HG03039 (cell line): ENCODE measurements around the gene RHOF.
A peak's percentile ranks its signal among the peaks of the same experiment; 100 is the strongest.

Experiments
- ATAC-seq: cut with Tn5 transposase; IDR thresholded peaks from one replicate; pipeline ENCODE4 v1.9.1; 2021; ENCODE audit warnings: mild to moderate bottlenecking, moderate library complexity; ENCODE audit not compliant: unreplicated experiment

The RHOF gene

DNA sequence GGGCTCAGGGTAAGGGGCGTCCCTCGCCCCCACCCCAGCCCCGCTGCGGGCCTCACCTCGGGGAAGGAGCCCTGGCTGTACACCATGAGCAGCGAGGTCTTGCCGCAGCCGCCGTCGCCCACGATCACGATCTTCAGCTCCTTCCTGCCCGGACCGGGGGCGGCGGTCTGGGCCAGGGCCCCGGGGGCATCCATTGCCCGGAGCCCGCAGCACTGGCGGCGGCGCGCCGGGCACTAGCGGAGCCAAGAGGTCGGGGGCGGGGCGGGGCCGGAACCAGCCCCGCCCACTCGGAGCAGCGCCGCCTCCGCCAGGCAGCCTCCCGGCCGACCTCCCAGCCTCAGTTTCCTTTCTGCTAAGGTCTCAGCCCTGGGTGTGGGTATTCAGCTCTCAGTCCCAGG lies at the start of gene RHOF:
RHOF (minus strand) TSS at position 249 of the 398 bp plus-strand sequence; CDS start at position 194, 55 bp downstream.
- ATAC-seq = peak; percentile 26

DNA sequence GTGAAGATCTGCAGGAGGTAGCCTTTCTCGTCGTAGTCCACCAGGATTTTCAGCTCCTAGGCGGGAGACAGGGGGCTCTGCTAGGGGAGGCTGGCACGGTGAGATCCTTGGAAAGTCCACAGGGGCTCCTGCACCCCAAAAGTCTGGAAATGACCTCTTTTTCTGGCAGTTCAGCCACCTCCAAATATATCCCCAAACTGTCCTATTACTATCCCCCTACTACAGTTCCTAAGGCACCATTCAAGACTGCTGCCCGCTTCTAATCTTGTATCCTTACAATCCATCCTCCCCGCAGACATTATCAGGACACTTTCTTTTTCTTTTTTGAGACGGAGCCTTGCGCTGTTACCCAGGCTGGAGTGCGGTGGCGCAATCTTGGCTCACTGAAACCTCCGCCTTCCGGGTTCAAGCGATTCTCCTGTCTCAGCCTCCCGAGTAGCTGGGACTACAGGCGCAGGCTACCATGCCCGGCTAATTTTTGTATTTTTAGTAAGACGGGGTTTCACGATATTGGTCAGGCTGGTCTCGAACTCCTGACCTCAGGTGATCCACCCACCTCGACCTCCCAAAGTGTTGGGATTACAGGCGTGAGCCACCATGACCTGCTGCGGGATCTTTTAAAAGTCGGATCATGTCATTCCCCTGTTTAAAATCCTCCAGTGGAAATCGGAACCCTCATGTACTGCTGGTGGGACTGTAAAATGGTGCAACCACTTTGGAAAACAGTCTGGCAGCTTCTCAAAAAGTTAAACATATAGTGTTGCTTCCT lies 46.7 kb upstream of the RHOF start:
- no peak for ATAC-seq

GRCh38 chr12:121839106-121839992 lies 45.9 kb upstream of the RHOF start:
- ATAC-seq = peak; percentile 91

DNA sequence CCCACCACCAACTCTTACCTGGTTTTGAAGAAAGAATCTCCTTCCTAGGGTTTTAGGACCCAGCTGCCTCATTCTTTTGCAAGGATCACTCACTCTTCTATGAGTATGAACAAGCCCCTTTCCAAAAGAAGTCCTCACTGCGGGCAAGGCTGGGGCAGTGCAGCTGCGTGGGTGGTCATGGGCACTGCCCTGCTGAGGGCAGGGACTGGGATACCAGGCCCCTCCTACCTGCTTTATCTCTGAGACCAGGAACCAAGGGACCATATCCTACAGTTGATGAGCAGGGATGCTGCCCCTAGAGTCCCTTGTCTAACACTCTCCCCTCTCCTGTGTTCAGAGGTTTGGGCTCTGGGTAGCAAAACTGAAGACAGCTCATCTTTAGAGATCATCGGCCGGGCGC lies 44.6 kb upstream of the RHOF start:
- no peak for ATAC-seq

GRCh38 chr12:121837680-121838079 lies 44.2 kb upstream of the RHOF start:
- ATAC-seq = no peak

- ATAC-seq = no peak
Measured at GRCh38 chr12:121831571-121832245, 38.2 kb upstream of the RHOF start.

GRCh38 chr12:121830588-121831265 lies 37.2 kb upstream of the RHOF start:
- no peak for ATAC-seq

- no peak for ATAC-seq
Measured at GRCh38 chr12:121830134-121830533, 36.6 kb upstream of the RHOF start.

DNA sequence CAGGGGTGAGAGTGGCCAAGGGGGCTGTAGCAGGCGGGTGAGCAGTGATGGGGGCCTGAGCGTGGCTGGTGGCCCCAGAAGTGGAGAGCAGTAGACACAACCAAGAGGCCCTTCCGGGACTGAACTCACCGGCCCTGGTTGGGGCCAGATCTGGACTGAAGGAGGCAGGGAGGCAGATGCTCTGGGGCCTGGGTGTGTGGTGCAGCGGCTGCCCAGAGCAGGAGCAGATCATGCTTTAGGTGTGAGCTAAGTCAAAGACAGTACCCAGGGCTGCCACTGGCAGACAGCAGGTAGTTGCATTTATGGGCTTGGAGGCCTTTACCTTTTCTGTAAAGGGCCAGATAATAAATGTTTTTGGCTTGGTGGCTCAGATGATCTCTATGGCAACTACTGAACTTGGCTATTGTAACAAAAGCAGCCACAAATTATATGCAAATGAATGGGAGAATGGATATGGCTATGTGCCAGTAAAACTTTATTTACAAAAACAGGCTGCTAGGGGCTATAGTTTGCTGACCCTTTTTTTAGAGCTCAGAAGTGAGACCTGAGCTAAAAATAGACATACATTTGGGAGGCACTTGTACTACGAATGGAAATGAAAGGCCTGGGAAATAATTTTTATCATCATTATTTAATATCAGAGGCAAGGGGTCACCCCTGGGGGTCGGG lies 35.9 kb upstream of the RHOF start:
- ATAC-seq = no peak

- ATAC-seq = no peak
Measured at GRCh38 chr12:121828826-121829225, 35.3 kb upstream of the RHOF start.

- no peak for ATAC-seq
Measured at GRCh38 chr12:121828306-121828705, 34.8 kb upstream of the RHOF start.

- no peak for ATAC-seq
Measured at GRCh38 chr12:121827351-121828099, 34.0 kb upstream of the RHOF start.

DNA sequence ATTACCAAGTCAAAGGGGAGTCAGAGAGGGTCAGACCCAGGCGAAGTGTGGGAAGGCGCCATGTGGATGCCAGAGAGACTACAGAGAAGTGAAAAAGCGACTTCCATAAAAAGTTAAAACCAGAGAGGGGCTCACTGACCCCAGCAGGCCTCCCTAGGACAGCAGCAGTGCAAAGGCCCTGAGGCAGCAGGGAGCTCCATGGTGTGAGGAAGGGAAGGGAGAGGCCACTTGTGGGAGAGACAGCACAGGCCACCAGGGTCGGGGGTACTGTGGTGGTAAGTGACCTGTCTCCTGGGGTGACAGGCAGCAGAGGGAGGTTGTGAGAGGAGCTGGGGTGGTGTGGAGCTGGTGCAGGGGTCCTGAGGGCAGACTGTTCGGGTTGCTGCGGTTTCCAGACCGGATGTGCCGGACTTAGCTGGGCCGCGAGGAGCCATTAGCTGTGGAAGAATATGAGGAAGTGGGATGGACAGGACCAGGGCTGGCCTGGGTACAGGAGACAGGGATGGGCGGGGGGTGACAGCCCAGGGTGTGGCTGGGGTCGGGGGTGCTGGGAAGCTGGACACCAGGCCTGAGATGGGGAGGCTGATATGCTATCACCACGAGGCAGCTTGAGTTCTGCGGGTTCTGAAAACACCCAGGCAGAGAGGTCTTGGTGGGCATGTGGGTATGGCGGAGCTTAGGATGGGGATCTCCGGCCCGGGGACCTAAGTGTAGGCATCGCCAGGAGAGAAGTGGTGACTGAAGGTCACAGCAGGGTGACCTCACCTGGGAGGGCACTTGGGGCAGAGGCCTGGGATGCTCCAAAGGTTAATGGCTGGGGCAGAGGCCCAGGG lies 33.0 kb upstream of the RHOF start:
- no peak for ATAC-seq

DNA sequence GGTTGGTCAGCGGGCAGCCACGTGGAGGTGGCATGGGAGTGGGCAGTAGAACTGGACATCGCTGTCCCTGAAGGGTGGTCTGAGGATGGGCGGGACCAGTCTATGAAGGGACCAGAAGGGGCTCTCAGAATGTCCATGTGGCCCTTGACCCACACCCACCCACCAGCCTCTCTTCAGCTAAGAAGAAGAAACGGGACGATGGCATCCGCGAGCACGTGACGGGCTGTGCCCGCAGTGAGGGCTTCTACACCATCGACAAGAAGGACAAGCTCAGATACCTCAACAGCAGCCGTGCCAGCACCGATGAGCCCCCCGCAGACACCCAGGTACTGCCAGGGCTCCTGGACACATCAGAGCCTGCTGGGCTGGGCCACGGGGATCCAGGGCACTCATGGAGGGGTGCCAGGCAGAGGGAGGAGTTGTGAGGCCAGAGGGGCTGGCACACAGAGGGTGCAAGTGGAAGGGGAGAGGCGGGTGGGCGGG lies 31.6 kb upstream of the RHOF start:
- ATAC-seq = no peak

GRCh38 chr12:121823727-121824115 lies 30.2 kb upstream of the RHOF start:
- no peak for ATAC-seq

GRCh38 chr12:121823101-121823726 lies 29.7 kb upstream of the RHOF start:
- ATAC-seq = no peak

DNA sequence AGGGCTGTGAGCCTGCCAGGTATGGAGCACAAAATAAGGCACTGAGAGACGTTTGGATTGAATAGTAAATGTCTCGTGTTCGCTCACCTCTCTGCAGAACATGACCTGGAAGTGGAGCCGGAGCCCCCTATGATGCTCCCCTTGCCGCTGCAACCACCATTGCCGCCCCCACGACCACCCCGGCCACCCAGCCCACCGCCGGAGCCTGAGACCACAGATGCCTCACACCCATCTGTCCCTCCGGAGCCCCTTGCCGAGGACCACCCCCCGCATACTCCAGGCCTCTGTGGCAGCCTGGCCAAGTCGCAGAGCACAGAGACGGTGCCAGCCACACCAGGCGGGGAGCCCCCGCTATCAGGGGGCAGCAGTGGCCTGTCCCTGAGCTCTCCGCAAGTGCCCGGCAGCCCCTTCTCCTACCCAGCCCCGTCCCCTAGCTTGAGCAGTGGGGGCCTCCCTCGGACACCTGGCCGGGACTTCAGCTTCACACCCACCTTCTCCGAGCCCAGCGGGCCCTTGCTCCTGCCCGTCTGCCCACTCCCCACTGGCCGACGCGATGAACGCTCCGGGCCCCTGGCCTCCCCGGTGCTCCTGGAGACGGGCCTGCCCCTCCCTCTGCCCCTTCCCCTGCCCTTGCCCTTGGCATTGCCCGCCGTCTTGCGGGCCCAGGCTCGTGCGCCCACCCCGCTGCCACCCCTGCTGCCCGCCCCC lies 29.1 kb upstream of the RHOF start:
- no peak for ATAC-seq

DNA sequence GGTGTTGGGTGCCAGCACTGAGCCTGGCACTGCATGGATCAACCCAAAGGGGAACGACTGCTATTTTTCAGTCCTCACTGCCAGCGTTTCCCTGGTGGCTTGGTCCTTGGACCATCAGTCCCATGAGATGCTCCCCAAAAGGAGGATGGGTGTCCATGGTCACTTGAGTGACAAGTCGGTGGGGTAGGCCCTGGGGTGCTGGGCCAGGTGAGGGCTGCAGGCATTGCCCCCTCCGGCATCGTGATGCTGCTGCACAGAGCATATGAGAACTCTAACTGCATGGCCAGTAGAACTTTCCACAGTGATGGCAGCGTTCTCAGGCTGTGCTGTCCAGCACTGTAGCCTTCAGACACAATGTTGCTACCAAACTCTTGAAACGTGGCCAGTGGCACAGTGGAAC lies 26.6 kb upstream of the RHOF start:
- ATAC-seq = no peak
